Lower leg skin (tissue), 3 donors: ENCODE measurements around the gene RSPO1.

Experiments used
- POLR2A ChIP-seq, 2 donors: fragments of 450-650 bp; IDR thresholded peaks; one replicate each; pipeline ENCODE4 v1.6.1; 2016 to 2017; ENCODE audit warnings: antibody characterized with exemption in 2 of 2, mild to moderate bottlenecking in 1 of 2, moderate library complexity in 1 of 2
- TF ChIP-seq, protein P1 (sequence below), 3 donors: fragments of 450-650 bp; IDR thresholded peaks; one replicate each; pipeline ENCODE4 v1.5.1; 2016; ENCODE audit warnings: antibody characterized with exemption in 3 of 3, mild to moderate bottlenecking in 3 of 3, moderate library complexity in 2 of 3

DNA sequence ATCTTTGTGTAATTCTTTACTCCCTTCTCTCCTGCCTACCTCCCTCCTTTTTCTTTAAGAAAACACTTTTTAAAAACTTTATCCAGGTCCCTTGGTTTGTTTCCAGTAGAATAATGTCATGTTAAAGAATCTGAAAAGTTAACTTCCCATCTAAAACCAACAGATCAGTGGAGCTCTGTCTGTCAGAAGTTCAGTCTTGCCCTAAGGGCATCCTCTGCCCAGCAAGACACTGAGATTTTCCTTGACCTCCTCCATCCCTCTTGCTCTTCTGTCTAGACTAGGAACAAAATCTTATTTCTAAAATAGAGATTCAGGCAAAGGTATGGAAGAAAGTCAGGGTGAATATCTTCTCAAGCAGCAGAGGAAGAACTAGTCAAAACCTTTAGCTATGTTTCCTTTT lies 33.3 kb downstream of the RSPO1 start:
- TF ChIP-seq, protein P1, sequence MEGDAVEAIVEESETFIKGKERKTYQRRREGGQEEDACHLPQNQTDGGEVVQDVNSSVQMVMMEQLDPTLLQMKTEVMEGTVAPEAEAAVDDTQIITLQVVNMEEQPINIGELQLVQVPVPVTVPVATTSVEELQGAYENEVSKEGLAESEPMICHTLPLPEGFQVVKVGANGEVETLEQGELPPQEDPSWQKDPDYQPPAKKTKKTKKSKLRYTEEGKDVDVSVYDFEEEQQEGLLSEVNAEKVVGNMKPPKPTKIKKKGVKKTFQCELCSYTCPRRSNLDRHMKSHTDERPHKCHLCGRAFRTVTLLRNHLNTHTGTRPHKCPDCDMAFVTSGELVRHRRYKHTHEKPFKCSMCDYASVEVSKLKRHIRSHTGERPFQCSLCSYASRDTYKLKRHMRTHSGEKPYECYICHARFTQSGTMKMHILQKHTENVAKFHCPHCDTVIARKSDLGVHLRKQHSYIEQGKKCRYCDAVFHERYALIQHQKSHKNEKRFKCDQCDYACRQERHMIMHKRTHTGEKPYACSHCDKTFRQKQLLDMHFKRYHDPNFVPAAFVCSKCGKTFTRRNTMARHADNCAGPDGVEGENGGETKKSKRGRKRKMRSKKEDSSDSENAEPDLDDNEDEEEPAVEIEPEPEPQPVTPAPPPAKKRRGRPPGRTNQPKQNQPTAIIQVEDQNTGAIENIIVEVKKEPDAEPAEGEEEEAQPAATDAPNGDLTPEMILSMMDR (IDR thresholded peaks at IDR 0.05) = no peak
- TF ChIP-seq POLR2A (IDR thresholded peaks at IDR 0.05) = no peak
